ENCODE measurements around the gene XYLT1.

The XYLT1 gene

DNA sequence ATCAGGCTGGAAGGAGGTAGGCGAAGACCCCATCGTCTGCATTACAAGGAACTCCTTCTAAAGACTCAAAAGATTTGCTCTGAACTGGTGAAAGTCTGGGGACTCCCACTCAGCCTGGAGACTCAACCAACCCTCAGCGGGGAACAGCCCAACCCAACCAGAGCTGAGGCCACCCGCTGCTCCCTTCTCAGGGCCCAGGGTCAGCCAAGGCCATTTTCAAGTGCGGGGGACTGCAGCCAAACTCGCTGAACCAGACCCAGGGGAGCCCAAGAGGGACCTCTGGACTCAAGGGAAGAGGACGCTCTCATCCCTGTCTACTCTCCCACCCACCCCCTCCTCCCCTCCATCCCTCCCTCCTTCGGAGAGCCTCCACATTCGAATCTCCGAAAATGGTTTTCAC, 24.1 kb downstream of the XYLT1 start:
- TF ChIP-seq, protein P1, sequence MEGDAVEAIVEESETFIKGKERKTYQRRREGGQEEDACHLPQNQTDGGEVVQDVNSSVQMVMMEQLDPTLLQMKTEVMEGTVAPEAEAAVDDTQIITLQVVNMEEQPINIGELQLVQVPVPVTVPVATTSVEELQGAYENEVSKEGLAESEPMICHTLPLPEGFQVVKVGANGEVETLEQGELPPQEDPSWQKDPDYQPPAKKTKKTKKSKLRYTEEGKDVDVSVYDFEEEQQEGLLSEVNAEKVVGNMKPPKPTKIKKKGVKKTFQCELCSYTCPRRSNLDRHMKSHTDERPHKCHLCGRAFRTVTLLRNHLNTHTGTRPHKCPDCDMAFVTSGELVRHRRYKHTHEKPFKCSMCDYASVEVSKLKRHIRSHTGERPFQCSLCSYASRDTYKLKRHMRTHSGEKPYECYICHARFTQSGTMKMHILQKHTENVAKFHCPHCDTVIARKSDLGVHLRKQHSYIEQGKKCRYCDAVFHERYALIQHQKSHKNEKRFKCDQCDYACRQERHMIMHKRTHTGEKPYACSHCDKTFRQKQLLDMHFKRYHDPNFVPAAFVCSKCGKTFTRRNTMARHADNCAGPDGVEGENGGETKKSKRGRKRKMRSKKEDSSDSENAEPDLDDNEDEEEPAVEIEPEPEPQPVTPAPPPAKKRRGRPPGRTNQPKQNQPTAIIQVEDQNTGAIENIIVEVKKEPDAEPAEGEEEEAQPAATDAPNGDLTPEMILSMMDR (conservative IDR thresholded peaks at IDR 0.05; ENCODE audit: low read depth), result no peak
- POLR2A ChIA-PET (ENCODE audit: low non-redundant PET), result no interaction called here
- CTCF ChIA-PET, result interaction anchor here (0.7 kb wide), 1 partner anchor 22 kb away, joined by 4 read pairs; no protein-coding TSS in a partner anchor
- no peak overlapping the region for H3K27ac ChIP-seq
- DNase-seq (ENCODE audit: low spot score), result no peak

GRCh38 chr16:17445421-17445820, 25.3 kb downstream of the XYLT1 start:
- TF ChIP-seq, protein P1 (conservative IDR thresholded peaks at IDR 0.05; ENCODE audit: low read depth), result no peak
- no peak for DNase-seq (ENCODE audit: low spot score)
- POLR2A ChIA-PET (ENCODE audit: low non-redundant PET), result no interaction called here
- CTCF ChIA-PET, result no interaction called here
- no peak overlapping the region for H3K27ac ChIP-seq

DNA sequence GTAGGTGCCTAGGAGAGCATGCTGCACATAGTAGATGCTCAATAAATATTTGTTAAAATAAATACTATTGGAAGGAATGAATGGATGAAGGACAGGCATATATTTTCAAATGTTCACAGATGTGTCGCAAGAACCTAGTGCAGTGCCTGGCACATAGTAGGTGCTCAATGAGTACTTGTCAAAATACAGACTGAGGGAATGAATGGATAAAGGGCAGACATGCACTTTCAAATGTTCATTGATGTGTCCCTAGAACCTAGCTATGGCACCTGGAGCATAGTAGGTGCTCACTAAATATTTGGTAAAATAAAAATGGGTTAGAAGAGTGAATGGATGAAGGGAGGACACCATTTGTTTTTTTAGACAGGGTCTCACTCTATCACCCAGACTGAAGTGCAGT, 26.1 kb downstream of the XYLT1 start:
- POLR2A ChIA-PET (ENCODE audit: low non-redundant PET), result no interaction called here
- CTCF ChIA-PET, result no interaction called here
- no peak for DNase-seq (ENCODE audit: low spot score)

DNA sequence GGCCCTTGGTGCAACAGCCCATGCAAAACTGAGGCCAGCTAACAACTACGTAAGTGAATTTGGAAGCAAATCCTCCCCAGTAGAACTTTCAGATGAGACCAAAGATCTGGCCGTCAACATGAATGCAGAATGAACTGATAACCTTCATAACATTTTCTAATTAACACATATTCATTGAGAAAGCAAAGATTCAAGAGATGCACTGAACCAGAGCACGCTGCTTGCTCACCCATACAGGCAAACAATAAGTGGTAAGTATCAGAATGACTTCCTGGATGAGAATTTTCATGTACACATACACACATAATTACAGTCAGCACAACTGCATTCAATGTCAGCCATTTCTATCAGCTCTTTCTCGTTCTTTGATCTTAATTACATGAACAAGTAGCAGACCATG, 30.6 kb downstream of the XYLT1 start:
- CTCF ChIA-PET, result interaction anchor here (0.5 kb wide), 1 partner anchor 10 kb away, joined by 4 read pairs; no protein-coding TSS in a partner anchor
- POLR2A ChIA-PET (ENCODE audit: low non-redundant PET), result no interaction called here
- DNase-seq (ENCODE audit: low spot score), result no peak
- no peak overlapping the region for H3K27ac ChIP-seq
- TF ChIP-seq, protein P1 (conservative IDR thresholded peaks at IDR 0.05; ENCODE audit: low read depth), result no peak

More for the DNA sequence above, 26.1 kb downstream of the XYLT1 start:
- no peak overlapping the region for H3K27ac ChIP-seq
- TF ChIP-seq, protein P1 (conservative IDR thresholded peaks at IDR 0.05; ENCODE audit: low read depth), result no peak

GRCh38 chr16:17439580-17439979, 31.2 kb downstream of the XYLT1 start:
- POLR2A ChIA-PET (ENCODE audit: low non-redundant PET), result no interaction called here
- no peak overlapping the region for H3K27ac ChIP-seq
- CTCF ChIA-PET, result no interaction called here

DNA sequence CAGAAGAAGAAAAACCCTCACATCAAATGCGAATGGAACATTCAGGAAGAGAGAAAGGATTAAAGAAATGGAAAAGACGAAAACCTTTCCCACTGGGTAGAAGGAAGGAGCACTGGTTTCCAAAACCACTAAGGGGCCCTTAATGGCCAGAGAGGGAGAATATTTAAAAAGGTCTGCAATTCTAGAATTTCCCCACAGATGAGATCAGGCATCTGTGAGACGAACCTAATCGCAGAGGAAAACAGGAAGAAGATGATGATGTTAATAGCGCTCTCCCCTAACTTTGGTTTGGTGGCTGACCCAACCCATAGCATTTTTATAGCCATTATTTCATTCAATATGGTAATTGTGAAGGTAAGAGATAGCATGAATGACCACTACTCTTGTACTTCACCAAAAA, 32.8 kb downstream of the XYLT1 start:
- ChIA-PET POLR2A (ENCODE audit: low non-redundant PET) (no interaction called here), CTCF (no interaction called here)
- no peak for DNase-seq (ENCODE audit: low spot score)
- TF ChIP-seq, protein P1 (conservative IDR thresholded peaks at IDR 0.05; ENCODE audit: low read depth), result no peak
- no peak overlapping the region for H3K27ac ChIP-seq

More at GRCh38 chr16:17439580-17439979, 31.2 kb downstream of the XYLT1 start:
- DNase-seq (ENCODE audit: low spot score), result no peak
- TF ChIP-seq, protein P1 (conservative IDR thresholded peaks at IDR 0.05; ENCODE audit: low read depth), result no peak
